ENCODE measurements around the gene PRR18.

DNA sequence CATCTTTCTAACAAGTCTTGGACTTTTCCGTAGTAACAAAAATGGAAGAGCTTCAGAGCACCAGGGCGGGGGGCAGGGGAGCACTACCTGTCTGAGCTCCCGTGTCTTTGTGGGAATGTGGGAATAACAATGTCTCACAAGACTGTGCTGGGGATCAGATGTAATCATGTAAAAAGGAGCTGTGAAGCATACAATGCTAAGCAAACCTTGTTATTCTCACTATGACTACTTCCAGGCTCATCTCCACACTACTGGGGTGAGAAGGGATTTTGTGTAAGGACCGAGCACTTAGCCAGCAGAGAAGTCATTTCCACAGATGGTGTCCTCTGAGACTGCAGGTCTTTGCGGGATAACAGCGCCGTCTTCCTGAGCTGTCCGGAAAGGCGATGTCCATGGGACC lies 27.1 kb downstream of the PRR18 start:
- TF ChIP-seq, protein P1, sequence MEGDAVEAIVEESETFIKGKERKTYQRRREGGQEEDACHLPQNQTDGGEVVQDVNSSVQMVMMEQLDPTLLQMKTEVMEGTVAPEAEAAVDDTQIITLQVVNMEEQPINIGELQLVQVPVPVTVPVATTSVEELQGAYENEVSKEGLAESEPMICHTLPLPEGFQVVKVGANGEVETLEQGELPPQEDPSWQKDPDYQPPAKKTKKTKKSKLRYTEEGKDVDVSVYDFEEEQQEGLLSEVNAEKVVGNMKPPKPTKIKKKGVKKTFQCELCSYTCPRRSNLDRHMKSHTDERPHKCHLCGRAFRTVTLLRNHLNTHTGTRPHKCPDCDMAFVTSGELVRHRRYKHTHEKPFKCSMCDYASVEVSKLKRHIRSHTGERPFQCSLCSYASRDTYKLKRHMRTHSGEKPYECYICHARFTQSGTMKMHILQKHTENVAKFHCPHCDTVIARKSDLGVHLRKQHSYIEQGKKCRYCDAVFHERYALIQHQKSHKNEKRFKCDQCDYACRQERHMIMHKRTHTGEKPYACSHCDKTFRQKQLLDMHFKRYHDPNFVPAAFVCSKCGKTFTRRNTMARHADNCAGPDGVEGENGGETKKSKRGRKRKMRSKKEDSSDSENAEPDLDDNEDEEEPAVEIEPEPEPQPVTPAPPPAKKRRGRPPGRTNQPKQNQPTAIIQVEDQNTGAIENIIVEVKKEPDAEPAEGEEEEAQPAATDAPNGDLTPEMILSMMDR (IDR thresholded peaks at IDR 0.05): no peak
- no peak for TF ChIP-seq POLR2A (IDR thresholded peaks at IDR 0.05)

Measured in thyroid gland (tissue), 4 donors.